GM04504 (cell line): ENCODE data around the gene ZC3H8.
"Not testable (repeated sequence)": the region's sequence is repeated elsewhere in the genome, so short reads cannot be mapped to it uniquely, and the experiment has no call there.

Experiments used
- DNase-seq: peaks from one replicate; pipeline ENCODE4 v3.0.0-alpha.2; 2012; ENCODE audit warnings: low read depth

ZC3H8 gene

GRCh38 chr2:112254466-112255240 is at the start of gene ZC3H8:
ZC3H8 (minus strand) TSS chr2:112255042; CDS start chr2:112254981, 61 bp downstream.
- peak; percentile 72 for DNase-seq

GRCh38 chr2:112304298-112304941 is 49.6 kb upstream of the ZC3H8 start:
- no peak for DNase-seq

- DNase-seq: no peak
Observed at GRCh38 chr2:112301973-112302372, 47.1 kb upstream of the ZC3H8 start.

- no peak for DNase-seq
Observed at GRCh38 chr2:112301171-112301584, 46.3 kb upstream of the ZC3H8 start.

GRCh38 chr2:112296407-112296806 is 41.6 kb upstream of the ZC3H8 start:
- DNase-seq: no peak

- DNase-seq: no peak
Observed at GRCh38 chr2:112295407-112296078, 40.7 kb upstream of the ZC3H8 start.

GRCh38 chr2:112293636-112294401 is 39.0 kb upstream of the ZC3H8 start:
- no peak for DNase-seq

- no peak for DNase-seq
Observed at GRCh38 chr2:112290648-112291047, 35.8 kb upstream of the ZC3H8 start.

- DNase-seq: no peak
Observed at GRCh38 chr2:112290088-112290487, 35.2 kb upstream of the ZC3H8 start.

GRCh38 chr2:112283535-112283934 is 28.7 kb upstream of the ZC3H8 start:
- not testable (repeated sequence) for DNase-seq

GRCh38 chr2:112282066-112282465 is 27.2 kb upstream of the ZC3H8 start:
- not testable (repeated sequence) for DNase-seq

- no peak for DNase-seq
Observed at GRCh38 chr2:112277596-112278220, 22.9 kb upstream of the ZC3H8 start.

GRCh38 chr2:112276954-112277353 is 22.1 kb upstream of the ZC3H8 start:
- no peak for DNase-seq

GRCh38 chr2:112275887-112276773 is 21.3 kb upstream of the ZC3H8 start:
- peak; percentile 61 for DNase-seq

- DNase-seq: peak; percentile 96
Observed at GRCh38 chr2:112275311-112275886, 20.6 kb upstream of the ZC3H8 start, which contains the start of gene ZC3H6. ZC3H6 (plus strand) TSS chr2:112275597; CDS start chr2:112275995, 398 bp downstream.

- no peak for DNase-seq
Observed at GRCh38 chr2:112273349-112273748, 18.5 kb upstream of the ZC3H8 start.

- no peak for DNase-seq
Observed at GRCh38 chr2:112272669-112273068, 17.8 kb upstream of the ZC3H8 start.

- no peak for DNase-seq
Observed at GRCh38 chr2:112268547-112268946, 13.7 kb upstream of the ZC3H8 start.

GRCh38 chr2:112262876-112263275 is 8.0 kb upstream of the ZC3H8 start:
- DNase-seq: no peak

GRCh38 chr2:112260295-112260625 is 5.4 kb upstream of the ZC3H8 start:
- no peak for DNase-seq
